ENCODE measurements around the gene MB21D2.

The MB21D2 gene

DNA sequence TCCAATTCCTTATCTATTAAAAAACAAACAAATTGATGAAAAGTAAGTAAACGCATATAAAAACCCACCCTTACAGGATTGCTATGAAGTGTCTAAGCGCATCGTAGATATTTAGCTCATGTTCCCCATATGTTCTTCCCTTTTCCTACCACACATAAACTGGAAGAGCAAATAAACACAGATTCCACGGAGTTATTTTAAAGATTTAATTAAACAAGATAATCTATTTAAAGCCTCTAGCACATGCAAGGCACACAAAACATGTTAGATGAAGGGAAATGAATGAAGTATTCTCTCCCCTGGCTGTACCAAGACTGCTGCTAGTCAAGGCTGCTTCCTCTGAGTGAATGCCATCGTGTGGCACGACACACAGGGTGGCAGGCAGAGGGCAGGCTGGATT is 111.9 kb downstream of the MB21D2 start:
- Histone ChIP-seq H3K4me2 (ENCODE audit: low read depth, low read length, poor library complexity, severe bottlenecking) (no peak overlapping the region), H3K9ac (ENCODE audit: low read depth, low read length, poor library complexity, severe bottlenecking) (no peak overlapping the region), H3F3A (ENCODE audit: low read depth) (no peaks in the 10 kb centered on the region), H3K79me2 (ENCODE audit: insufficient read depth, low read length) (no peaks in the 10 kb centered on the region), H3K9me2 (replicated peaks; ENCODE audit: low read depth, low read length) (no peaks in the 10 kb centered on the region), H2AFZ (ENCODE audit: low read length) (no peak overlapping the region), H3K36me3 (ENCODE audit: insufficient read depth, low read length) (no peaks in the 10 kb centered on the region), H4K20me1 (ENCODE audit: insufficient read depth, low read length, poor library complexity, severe bottlenecking) (no peaks in the 10 kb centered on the region), H3K27me3 (ENCODE audit: insufficient read depth, low read length, poor library complexity, severe bottlenecking) (no peaks in the 10 kb centered on the region), H3K9me3 (ENCODE audit: insufficient read depth, low read depth, low read length) (no peaks in the 10 kb centered on the region), H3K4me3 (ENCODE audit: low read length, poor library complexity, severe bottlenecking) (no peak overlapping the region), H3K4me1 (ENCODE audit: insufficient read depth, low read length, poor library complexity, severe bottlenecking) (no peaks in the 10 kb centered on the region)
- no peak for TF ChIP-seq EZH2phosphoT487 (IDR thresholded peaks at IDR 0.05; ENCODE audit: borderline replicate concordance)
- TF ChIP-seq, protein P1, sequence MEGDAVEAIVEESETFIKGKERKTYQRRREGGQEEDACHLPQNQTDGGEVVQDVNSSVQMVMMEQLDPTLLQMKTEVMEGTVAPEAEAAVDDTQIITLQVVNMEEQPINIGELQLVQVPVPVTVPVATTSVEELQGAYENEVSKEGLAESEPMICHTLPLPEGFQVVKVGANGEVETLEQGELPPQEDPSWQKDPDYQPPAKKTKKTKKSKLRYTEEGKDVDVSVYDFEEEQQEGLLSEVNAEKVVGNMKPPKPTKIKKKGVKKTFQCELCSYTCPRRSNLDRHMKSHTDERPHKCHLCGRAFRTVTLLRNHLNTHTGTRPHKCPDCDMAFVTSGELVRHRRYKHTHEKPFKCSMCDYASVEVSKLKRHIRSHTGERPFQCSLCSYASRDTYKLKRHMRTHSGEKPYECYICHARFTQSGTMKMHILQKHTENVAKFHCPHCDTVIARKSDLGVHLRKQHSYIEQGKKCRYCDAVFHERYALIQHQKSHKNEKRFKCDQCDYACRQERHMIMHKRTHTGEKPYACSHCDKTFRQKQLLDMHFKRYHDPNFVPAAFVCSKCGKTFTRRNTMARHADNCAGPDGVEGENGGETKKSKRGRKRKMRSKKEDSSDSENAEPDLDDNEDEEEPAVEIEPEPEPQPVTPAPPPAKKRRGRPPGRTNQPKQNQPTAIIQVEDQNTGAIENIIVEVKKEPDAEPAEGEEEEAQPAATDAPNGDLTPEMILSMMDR (conservative IDR thresholded peaks at IDR 0.05; ENCODE audit: low read length) = no peak

DNA sequence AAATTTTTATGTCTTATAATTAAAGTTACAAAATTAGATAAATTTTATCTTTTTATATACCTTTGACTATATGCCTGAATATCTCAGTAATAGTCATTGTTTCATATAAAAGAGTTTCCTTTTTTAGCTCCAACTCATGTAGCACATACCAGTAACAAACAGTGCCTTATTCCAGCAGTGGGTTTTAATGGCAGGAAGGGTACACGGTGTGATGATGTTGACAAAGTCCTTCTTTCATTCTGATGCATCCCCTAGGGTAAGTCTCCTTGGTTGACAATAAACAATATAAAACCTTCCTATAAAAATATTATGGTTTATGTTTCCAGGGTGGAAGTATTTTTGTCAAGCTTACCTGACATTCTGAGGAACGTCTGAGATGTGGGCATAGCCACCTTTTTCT is 113.2 kb downstream of the MB21D2 start:
- no peaks in the 10 kb centered on the region for H4K20me1 ChIP-seq (ENCODE audit: insufficient read depth, low read length, poor library complexity, severe bottlenecking)
- no peaks in the 10 kb centered on the region for H3K79me2 ChIP-seq (ENCODE audit: insufficient read depth, low read length)
- no peak overlapping the region for H3K9ac ChIP-seq (ENCODE audit: low read depth, low read length, poor library complexity, severe bottlenecking)
- no peaks in the 10 kb centered on the region for H3F3A ChIP-seq (ENCODE audit: low read depth)
- H3K9me3 ChIP-seq (ENCODE audit: insufficient read depth, low read depth, low read length) = no peaks in the 10 kb centered on the region
- no peaks in the 10 kb centered on the region for H3K9me2 ChIP-seq (replicated peaks; ENCODE audit: low read depth, low read length)
- H3K4me3 ChIP-seq (ENCODE audit: low read length, poor library complexity, severe bottlenecking) = no peak overlapping the region
- H3K27me3 ChIP-seq (ENCODE audit: insufficient read depth, low read length, poor library complexity, severe bottlenecking) = no peaks in the 10 kb centered on the region
- no peak overlapping the region for H3K4me2 ChIP-seq (ENCODE audit: low read depth, low read length, poor library complexity, severe bottlenecking)
- TF ChIP-seq, protein P1 (conservative IDR thresholded peaks at IDR 0.05; ENCODE audit: low read length) = no peak
- TF ChIP-seq EZH2phosphoT487 (IDR thresholded peaks at IDR 0.05; ENCODE audit: borderline replicate concordance) = no peak
- H3K36me3 ChIP-seq (ENCODE audit: insufficient read depth, low read length) = no peaks in the 10 kb centered on the region
- no peak overlapping the region for H2AFZ ChIP-seq (ENCODE audit: low read length)
- H3K4me1 ChIP-seq (ENCODE audit: insufficient read depth, low read length, poor library complexity, severe bottlenecking) = no peaks in the 10 kb centered on the region

DNA sequence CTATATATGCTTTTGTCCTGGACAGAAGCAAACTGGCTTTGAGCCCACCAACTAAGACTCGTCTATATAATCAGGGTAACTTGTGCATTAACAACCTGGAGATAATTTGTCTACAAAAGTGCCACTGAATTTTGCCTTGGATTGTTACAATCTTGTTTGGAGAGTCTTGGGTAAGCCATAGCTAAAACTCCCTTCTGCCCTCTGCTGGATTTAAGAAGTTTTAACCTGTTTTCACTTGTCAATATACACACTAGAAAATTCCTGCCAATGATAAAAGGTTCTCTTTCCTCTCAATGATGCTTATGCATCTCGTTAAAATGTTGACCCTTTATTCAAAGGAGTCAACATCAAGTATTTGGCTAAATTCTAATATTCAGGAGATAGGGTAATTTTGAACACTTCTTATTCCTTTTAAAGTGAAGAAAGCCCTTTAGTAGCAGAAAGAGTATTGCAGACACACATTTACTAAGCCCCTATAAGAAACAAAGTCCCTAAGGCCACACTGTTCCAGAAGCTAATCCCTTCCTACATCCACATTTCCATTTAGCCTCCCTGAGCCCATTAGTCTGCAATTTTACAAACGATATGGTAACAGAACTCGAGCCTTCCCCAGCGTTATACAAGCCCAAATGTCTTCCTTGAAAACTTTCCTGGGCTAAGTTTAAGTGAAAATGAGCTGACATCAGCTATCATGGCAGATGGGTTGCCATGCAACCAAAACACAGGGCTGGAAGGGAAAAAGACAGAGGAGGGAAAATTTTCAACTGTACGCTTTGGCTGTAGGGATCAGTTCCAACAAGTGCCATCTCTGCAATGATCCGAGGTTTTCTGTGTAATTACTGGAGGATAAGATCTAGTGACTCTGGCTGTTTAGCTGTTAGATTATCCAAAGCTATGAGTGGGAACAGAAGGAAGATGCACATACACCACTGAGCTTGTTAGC is 114.4 kb downstream of the MB21D2 start:
- H4K20me1 ChIP-seq (ENCODE audit: insufficient read depth, low read length, poor library complexity, severe bottlenecking) = no peaks in the 10 kb centered on the region
- no peaks in the 10 kb centered on the region for H3K79me2 ChIP-seq (ENCODE audit: insufficient read depth, low read length)
- TF ChIP-seq, protein P1 (conservative IDR thresholded peaks at IDR 0.05; ENCODE audit: low read length) = peak; percentile 72
- no peak for TF ChIP-seq EZH2phosphoT487 (IDR thresholded peaks at IDR 0.05; ENCODE audit: borderline replicate concordance)

More for the DNA sequence above, 114.4 kb downstream of the MB21D2 start:
- H3K4me2 ChIP-seq (ENCODE audit: low read depth, low read length, poor library complexity, severe bottlenecking) = no peak overlapping the region
- H3K36me3 ChIP-seq (ENCODE audit: insufficient read depth, low read length) = no peaks in the 10 kb centered on the region; the same call in 1 of the 2 replicates
- no peaks in the 10 kb centered on the region for H3K9me3 ChIP-seq (ENCODE audit: insufficient read depth, low read depth, low read length)
- no peaks in the 10 kb centered on the region for H3K4me1 ChIP-seq (ENCODE audit: insufficient read depth, low read length, poor library complexity, severe bottlenecking)
- no peaks in the 10 kb centered on the region for H3K27me3 ChIP-seq (ENCODE audit: insufficient read depth, low read length, poor library complexity, severe bottlenecking)
- no peaks in the 10 kb centered on the region for H3F3A ChIP-seq (ENCODE audit: low read depth)
- H3K4me3 ChIP-seq (ENCODE audit: low read length, poor library complexity, severe bottlenecking) = no peak overlapping the region
- H2AFZ ChIP-seq (ENCODE audit: low read length) = no peak overlapping the region
- no peak overlapping the region for H3K9ac ChIP-seq (ENCODE audit: low read depth, low read length, poor library complexity, severe bottlenecking)
- H3K9me2 ChIP-seq (replicated peaks; ENCODE audit: low read depth, low read length) = no peaks in the 10 kb centered on the region

All from Loucy (cell line).